Thyroid gland (tissue), 4 donors: ENCODE results near the gene GUCY2C. TPM values are rescaled to one million over a fixed set of nuclear protein-coding genes. Genes with fewer than 3 reads are reported as not detected.
"Not testable (repeated sequence)": the region's sequence is repeated elsewhere in the genome, so short reads cannot be mapped to it uniquely, and the experiment has no call there.

Source experiments
- DNase-seq, 2 donors: peaks; one replicate each; pipeline ENCODE4 v3.0.0-alpha.2; 2019
- H3K27ac ChIP-seq, 3 donors: fragments of 200-600 bp; sonication (generic); 1 replicate in 2 of 3; 2 replicates in 1 of 3; pipeline ENCODE4 v1.5.1; 2016 to 2019; ENCODE audit warnings: mild to moderate bottlenecking in 1 of 3, moderate library complexity in 1 of 3
- H3K27me3 ChIP-seq: fragments of 200-600 bp; sonication (generic); one replicate; pipeline ENCODE4 v1.5.1; 2019
- H3K36me3 ChIP-seq, 2 donors: fragments of 200-600 bp; sonication (generic); one replicate each; pipeline ENCODE4 v1.5.1; 2016 to 2019
- H3K4me1 ChIP-seq, 2 donors: fragments of 200-600 bp; sonication (generic); one replicate each; pipeline ENCODE4 v1.5.1; 2017 to 2019
- H3K4me3 ChIP-seq, 3 donors: fragments of 200-600 bp; sonication (generic); replicated peaks in 1 of 3; 1 replicate in 2 of 3; 2 replicates in 1 of 3; pipeline ENCODE4 v1.5.1; 2016; ENCODE audit warnings: mild to moderate bottlenecking in 1 of 3
- H3K9me3 ChIP-seq: fragments of 200-600 bp; sonication (generic); one replicate; pipeline ENCODE4 v1.5.1; 2017
- POLR2A ChIP-seq, 2 donors: fragments of 450-650 bp; IDR thresholded peaks; one replicate each; pipeline ENCODE4 v1.6.1; 2017; ENCODE audit warnings: antibody characterized with exemption in 2 of 2, mild to moderate bottlenecking in 2 of 2, moderate library complexity in 1 of 2
- WGBS, 2 donors: methylation state at CpG; one replicate each; pipeline ENCODE4 v1.1.5; 2017; 5-methylcytosine and 5-hydroxymethylcytosine counted together
- intact Hi-C: fragments of 100-400 bp; cut with DNase I; formaldehyde crosslinking; loops from one replicate; pipeline ENCODE4 v1.15.1; 2023
- total RNA-seq, 4 donors: library from RNA; depleted of rRNA; stranded (reverse); fragments of >200 nt; gene quantifications; one replicate each; pipeline ENCODE4 v1.2.3, GENCODE V29; 2016
- TF ChIP-seq, protein P1 (sequence below), 6 experiments: fragments of 200-600 bp in 3 of 6; fragments of 450-650 bp in 3 of 6; sonication (generic) in 3 of 6; IDR thresholded peaks; one replicate each; pipeline ENCODE4 v1.5.1; 2016 to 2019; ENCODE audit warnings: antibody characterized with exemption in 6 of 6, mild to moderate bottlenecking in 2 of 6, inconsistent platforms in 1 of 6, moderate library complexity in 1 of 6

GUCY2C gene
- total RNA-seq = not detected

DNA sequence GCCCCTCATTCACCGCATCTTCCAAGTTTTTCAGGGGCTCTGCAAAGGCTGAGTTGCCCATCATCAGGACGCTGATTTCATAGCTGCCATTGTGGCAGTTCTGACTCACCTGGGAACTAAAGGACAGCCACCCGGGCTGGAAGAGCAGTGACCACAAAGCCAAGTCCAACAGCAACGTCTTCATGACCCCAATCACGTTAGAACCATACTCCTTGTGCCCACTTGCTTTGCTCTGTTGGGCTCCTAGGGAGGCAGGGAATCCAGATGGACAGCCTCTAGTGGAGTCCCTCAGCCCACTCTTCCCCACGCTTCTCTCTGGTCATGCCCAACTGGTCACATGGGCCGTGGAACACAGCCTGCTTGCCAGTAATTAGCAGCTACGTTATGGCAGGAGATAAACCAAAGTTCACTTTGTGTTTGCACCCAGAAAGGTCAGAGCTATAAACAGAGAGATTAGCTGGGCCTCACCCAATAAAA, at the start of gene GUCY2C:
Gene GUCY2C, minus strand, starts transcription at position 335 of the 477 bp plus-strand sequence. Its CDS starts 151 bp downstream, at position 184.
- H3K36me3 ChIP-seq = no peaks in the 10 kb centered on the region
- H3K4me1 ChIP-seq = no peaks in the 10 kb centered on the region
- DNase-seq = no peak
- 77 to 80% methylated on average over 8 of the region's 8 CpGs for WGBS, 2 donors
- no peaks in the 10 kb centered on the region for H3K9me3 ChIP-seq
- no peak within 1 kb of the TSS for H3K4me3 ChIP-seq
- no peaks in the 10 kb centered on the region for H3K27me3 ChIP-seq
- no peak within 1 kb of the TSS for H3K27ac ChIP-seq
- intact Hi-C loops = no loop called here
- TF ChIP-seq, protein P1, sequence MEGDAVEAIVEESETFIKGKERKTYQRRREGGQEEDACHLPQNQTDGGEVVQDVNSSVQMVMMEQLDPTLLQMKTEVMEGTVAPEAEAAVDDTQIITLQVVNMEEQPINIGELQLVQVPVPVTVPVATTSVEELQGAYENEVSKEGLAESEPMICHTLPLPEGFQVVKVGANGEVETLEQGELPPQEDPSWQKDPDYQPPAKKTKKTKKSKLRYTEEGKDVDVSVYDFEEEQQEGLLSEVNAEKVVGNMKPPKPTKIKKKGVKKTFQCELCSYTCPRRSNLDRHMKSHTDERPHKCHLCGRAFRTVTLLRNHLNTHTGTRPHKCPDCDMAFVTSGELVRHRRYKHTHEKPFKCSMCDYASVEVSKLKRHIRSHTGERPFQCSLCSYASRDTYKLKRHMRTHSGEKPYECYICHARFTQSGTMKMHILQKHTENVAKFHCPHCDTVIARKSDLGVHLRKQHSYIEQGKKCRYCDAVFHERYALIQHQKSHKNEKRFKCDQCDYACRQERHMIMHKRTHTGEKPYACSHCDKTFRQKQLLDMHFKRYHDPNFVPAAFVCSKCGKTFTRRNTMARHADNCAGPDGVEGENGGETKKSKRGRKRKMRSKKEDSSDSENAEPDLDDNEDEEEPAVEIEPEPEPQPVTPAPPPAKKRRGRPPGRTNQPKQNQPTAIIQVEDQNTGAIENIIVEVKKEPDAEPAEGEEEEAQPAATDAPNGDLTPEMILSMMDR (IDR thresholded peaks at IDR 0.05) = no peak
- no peak for TF ChIP-seq POLR2A (IDR thresholded peaks at IDR 0.05)

DNA sequence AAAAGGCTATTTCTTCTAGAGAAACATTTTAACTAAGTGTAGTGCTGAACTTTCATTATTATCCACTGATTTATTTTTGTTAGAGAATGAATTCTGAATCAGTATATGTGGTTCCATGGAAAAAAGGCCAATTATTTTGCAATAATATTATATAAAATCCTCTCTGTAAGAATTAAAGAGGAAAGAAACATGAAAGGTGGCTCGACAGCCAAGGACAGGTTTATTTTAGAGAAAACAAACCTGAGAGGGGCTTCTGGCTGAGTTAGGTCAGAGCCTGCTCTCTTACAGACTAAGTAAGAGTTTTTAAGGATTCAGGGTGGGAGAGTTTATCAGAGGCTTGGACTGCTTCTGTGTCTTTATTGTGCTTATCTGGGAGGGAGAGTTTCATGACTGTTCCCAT, 46.7 kb upstream of the GUCY2C start:
- 98 to 100% methylated on average over 1 of the region's 1 CpG for WGBS, 2 donors
- Histone ChIP-seq H3K4me3 (no peak overlapping the region), H3K36me3 (no peaks in the 10 kb centered on the region), H3K9me3 (no peaks in the 10 kb centered on the region), H3K27ac (no peak overlapping the region), H3K4me1 (no peaks in the 10 kb centered on the region), H3K27me3 (no peaks in the 10 kb centered on the region)
- no peak for TF ChIP-seq POLR2A (IDR thresholded peaks at IDR 0.05)
- no peak for DNase-seq
- intact Hi-C loops = no loop called here

DNA sequence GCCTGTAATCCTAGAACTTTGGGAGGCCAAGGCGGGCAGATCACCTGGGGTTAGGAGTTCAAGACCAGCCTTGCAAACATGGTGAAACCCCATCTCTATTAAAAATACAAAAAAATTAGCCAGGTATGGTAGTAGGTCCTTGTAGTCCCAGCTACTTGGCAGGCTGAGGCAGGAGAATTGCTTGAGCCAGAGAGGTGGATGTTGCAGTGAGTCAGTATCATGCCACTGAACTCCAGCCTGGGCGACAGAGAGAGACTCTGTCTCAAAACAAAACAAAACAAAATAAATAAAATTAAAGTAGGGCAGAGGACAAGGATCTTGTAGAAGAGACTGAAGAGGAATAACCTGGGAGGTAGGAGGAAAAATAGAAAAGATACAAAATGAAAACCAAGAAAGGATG, 45.5 kb upstream of the GUCY2C start:
- Histone ChIP-seq H3K9me3 (no peaks in the 10 kb centered on the region), H3K36me3 (no peaks in the 10 kb centered on the region), H3K4me3 (no peak overlapping the region), H3K27ac (no peak overlapping the region), H3K27me3 (no peaks in the 10 kb centered on the region), H3K4me1 (no peaks in the 10 kb centered on the region)
- WGBS, 2 donors = 97 to 100% methylated on average over 2 of the region's 2 CpGs
- TF ChIP-seq POLR2A (IDR thresholded peaks at IDR 0.05) = no peak
- TF ChIP-seq, protein P1 (IDR thresholded peaks at IDR 0.05) = no peak
- intact Hi-C loops = no loop called here
- DNase-seq = no peak

DNA sequence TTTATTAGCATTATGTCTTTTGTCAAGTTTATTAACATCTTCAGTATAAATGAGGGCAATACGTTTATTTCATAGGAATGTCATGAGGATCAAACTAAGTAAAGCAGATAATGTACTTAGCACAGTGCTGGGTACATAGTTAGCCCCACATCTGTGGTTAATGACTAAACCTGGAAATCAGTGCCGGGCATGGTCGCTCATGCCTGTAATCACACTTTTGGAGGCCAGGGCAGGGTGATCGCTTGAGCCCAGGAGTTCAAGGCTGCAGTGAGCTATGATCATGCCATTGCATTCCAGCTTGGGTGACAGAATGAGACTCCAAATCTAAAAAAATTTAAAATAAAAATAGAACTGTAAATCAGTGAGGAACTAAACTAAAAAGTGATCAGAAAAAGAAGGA, 44.8 kb upstream of the GUCY2C start:
- Histone ChIP-seq H3K36me3 (no peaks in the 10 kb centered on the region), H3K4me3 (no peak overlapping the region), H3K27me3 (no peaks in the 10 kb centered on the region), H3K27ac (no peak overlapping the region), H3K4me1 (no peaks in the 10 kb centered on the region), H3K9me3 (no peaks in the 10 kb centered on the region)
- intact Hi-C loops = no loop called here
- TF ChIP-seq, protein P1 (IDR thresholded peaks at IDR 0.05) = no peak
- no peak for TF ChIP-seq POLR2A (IDR thresholded peaks at IDR 0.05)
- WGBS, 2 donors = 89 to 96% methylated on average over 4 of the region's 4 CpGs
- no peak for DNase-seq

DNA sequence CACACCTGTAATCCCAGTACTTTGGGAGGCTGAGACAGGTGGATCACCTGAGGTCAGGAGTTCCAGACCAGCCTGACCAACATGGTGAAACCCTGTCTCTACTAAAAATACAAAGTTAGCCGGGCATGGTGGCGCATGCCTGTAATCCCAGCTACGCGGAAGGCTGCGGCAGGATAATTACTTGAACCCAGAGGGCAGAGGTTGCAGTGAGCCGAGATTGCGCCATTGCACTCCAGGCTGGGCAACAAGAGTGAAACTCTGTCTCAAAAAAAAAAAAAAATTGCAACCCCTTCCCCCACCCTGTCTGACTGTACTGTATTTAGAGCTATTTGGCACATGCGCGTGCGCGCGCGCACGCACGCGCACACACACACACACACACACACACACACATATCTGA, 40.0 kb upstream of the GUCY2C start:
- H3K27me3 ChIP-seq, H3K36me3 ChIP-seq, intact Hi-C loops, H3K9me3 ChIP-seq, H3K4me1 ChIP-seq, H3K4me3 ChIP-seq, H3K27ac ChIP-seq, DNase-seq: not testable (repeated sequence)
- 87 to 90% methylated on average over 16 of the region's 16 CpGs for WGBS, 2 donors

DNA sequence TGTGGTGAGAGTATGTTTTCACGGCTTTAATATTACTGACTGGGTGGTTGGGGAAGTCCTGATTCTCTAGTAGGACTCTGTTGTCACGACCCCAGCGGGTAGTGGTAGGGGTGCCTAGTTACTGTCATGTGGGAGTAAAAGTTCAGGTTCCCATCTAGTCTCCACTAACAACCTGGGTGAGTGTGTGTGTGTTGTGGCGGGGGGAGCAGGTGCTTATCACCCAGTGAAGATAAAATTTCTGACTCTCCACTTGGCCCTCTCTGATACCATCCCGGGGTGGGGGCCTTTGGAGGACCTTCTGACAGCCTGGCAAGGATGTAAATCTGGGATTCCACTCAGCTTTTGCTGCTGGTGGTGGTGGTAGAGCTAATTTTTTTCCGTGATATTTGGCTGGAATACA, 35.4 kb upstream of the GUCY2C start:
- no peaks in the 10 kb centered on the region for H3K27me3 ChIP-seq
- intact Hi-C loops = no loop called here
- no peaks in the 10 kb centered on the region for H3K36me3 ChIP-seq
- no peaks in the 10 kb centered on the region for H3K9me3 ChIP-seq
- no peak overlapping the region for H3K27ac ChIP-seq
- no peak for DNase-seq
- no peaks in the 10 kb centered on the region for H3K4me1 ChIP-seq
- H3K4me3 ChIP-seq = no peak overlapping the region
- TF ChIP-seq, protein P1 (IDR thresholded peaks at IDR 0.05) = no peak
- TF ChIP-seq POLR2A (IDR thresholded peaks at IDR 0.05) = no peak
- 79 to 95% methylated on average over 6 of the region's 6 CpGs for WGBS, 2 donors
